ES-I3 (cell line): ENCODE results near the gene DRGX.

Experiments used
- H3K36me3 ChIP-seq: 2 replicates; pipeline ENCODE4 v1.6.1; 2013; ENCODE audit warnings: mild to moderate bottlenecking, low read length, control low read depth, moderate library complexity; ENCODE audit not compliant: insufficient read depth
- H3K4me1 ChIP-seq: 2 replicates; pipeline ENCODE4 v1.6.1; 2013; ENCODE audit warnings: mild to moderate bottlenecking, control low read depth, low read length; ENCODE audit not compliant: insufficient read depth
- H3K9ac ChIP-seq: 2 replicates; pipeline ENCODE4 v1.6.1; 2013; ENCODE audit warnings: low read depth, mild to moderate bottlenecking, low read length, moderate library complexity
- H3K9me3 ChIP-seq: 2 replicates; pipeline ENCODE4 v1.6.1; 2013; ENCODE audit warnings: mild to moderate bottlenecking, low read length, moderate library complexity; ENCODE audit not compliant: control insufficient read depth, insufficient read depth

The DRGX gene

GRCh38 chr10:49395741-49396665 is at the start of gene DRGX:
Gene DRGX, minus strand, starts transcription at chr10:49396089. Its CDS starts 649 bp downstream, at chr10:49395440.
- H3K9ac ChIP-seq: peak within 1 kb of the TSS; percentile 47; the same call in 1 of the 2 replicates
- H3K9me3 ChIP-seq: no peaks in the 10 kb centered on the region
- no peaks in the 10 kb centered on the region for H3K4me1 ChIP-seq
- H3K36me3 ChIP-seq: no peaks in the 10 kb centered on the region

- H3K9ac ChIP-seq: no peak overlapping the region
These were observed 48.5 kb upstream of the DRGX start for GRCh38 chr10:49444349-49444748.

DNA sequence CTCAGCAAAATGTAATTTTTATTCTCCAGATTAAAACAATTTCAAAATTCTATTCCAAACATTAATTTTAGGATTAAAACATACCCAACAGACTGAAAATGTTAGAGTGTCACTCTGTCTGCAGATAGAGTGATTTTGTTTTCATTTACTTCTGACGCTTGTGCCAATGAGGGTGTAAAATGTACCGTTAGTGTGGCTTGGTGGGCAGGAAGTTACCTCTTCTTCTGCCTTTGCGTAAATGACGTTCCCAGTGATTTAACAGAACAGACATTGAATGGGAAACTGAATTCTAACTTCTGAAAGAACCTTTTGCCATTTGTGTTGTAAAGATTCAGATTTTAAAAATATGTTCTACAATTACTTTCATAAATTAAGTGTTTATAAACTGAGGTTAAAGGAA is 47.0 kb upstream of the DRGX start:
- Histone ChIP-seq H3K4me1 (no peaks in the 10 kb centered on the region), H3K9me3 (no peaks in the 10 kb centered on the region), H3K9ac (no peak overlapping the region), H3K36me3 (no peaks in the 10 kb centered on the region)

More at GRCh38 chr10:49444349-49444748, 48.5 kb upstream of the DRGX start:
- Histone ChIP-seq H3K9me3 (no peaks in the 10 kb centered on the region), H3K4me1 (no peaks in the 10 kb centered on the region), H3K36me3 (no peaks in the 10 kb centered on the region)

DNA sequence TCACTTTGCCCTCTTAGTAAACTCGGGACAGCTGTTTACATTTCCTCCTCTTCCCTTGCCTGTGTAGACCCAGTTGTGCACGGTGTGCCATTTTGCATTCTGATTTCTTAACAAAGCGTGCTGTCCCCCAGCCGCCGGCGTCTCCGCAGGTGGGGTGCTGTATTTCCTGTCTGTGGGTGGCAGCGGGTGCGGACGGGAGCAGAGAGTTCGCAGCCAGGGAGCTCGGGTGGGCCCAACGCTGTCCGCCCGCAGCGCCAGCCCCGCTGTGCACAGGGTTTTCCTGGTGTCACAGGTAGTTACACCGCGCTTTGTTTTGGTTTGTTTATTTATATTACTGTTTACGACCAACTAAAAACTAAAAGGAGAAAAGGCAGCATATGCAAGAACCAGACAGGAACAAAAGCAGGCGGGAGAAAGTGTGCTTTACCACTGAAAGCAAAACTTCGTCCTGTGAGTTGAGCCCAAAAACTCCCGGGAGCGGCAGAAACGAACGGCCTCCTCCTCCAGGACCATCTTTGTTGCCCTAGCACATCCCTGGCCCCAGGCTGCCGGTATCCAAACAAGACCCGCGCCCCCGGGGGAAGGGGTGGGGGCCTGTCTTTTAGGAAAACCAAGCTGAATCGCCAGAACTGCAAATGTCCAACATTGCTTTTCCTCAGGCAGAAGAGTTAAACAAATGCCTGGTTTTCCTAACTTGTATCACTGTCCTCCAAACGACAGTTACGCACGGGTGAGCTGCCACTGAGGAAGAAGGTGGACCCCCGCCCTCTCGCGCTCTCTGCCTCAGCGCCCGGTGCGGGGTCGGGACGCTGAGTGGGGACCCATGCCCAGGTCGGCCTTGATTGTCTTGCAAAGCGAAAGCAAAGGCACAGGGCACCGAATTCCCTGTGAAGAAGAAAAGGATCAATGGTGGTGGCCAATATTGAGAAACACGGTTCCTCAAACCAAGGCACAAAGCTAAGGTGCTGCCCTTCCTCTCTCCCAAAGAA is 45.9 kb upstream of the DRGX start:
- Histone ChIP-seq H3K9ac (no peak overlapping the region), H3K9me3 (no peaks in the 10 kb centered on the region), H3K4me1 (no peaks in the 10 kb centered on the region), H3K36me3 (no peaks in the 10 kb centered on the region)

GRCh38 chr10:49435225-49435624 is 39.3 kb upstream of the DRGX start:
- no peaks in the 10 kb centered on the region for H3K36me3 ChIP-seq
- H3K9ac ChIP-seq: no peak overlapping the region

DNA sequence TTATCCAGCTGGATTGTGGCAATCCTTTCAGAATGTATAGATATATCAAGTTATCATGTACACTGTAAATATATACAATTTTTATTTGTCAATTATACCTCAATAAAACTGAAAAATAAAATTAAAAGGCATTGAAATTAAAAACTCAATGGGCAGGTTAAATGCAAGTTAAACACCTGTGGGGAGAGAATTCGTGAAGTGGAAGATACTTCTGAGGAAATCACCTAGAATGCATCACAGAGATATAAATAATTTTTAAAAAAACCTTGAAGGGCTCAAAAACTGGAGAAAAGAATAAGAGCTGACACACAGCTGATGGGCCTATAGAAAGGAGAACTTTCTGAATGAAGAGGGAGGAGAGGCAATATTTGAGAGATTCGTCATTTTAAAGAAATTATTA is 37.2 kb upstream of the DRGX start:
- Histone ChIP-seq H3K9ac (no peak overlapping the region), H3K9me3 (no peaks in the 10 kb centered on the region), H3K4me1 (no peaks in the 10 kb centered on the region), H3K36me3 (no peaks in the 10 kb centered on the region)

More at GRCh38 chr10:49435225-49435624, 39.3 kb upstream of the DRGX start:
- H3K9me3 ChIP-seq: no peaks in the 10 kb centered on the region
- H3K4me1 ChIP-seq: no peaks in the 10 kb centered on the region

DNA sequence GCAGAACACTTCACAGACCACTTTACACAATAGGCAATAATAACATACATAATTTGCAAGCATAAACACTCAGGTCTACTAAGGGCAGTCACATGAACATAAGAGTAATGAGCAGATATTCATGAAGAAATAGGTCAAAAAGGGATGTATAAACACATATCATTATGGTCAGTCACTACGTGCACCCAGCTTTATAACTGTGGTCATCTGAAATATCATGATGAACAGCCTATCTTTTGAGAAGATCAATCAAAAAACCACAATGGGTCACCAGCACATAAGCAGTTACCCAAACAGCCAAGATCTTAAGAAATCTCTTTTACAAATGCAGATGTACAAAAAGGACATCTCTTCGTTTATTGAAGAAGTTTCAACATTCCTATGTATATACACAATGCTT is 35.5 kb upstream of the DRGX start:
- Histone ChIP-seq H3K9ac (no peak overlapping the region), H3K36me3 (no peaks in the 10 kb centered on the region), H3K9me3 (no peaks in the 10 kb centered on the region), H3K4me1 (no peaks in the 10 kb centered on the region)

GRCh38 chr10:49429458-49429857 is 33.6 kb upstream of the DRGX start:
- Histone ChIP-seq H3K4me1 (no peaks in the 10 kb centered on the region), H3K36me3 (no peaks in the 10 kb centered on the region), H3K9ac (no peak overlapping the region), H3K9me3 (no peaks in the 10 kb centered on the region)

GRCh38 chr10:49426490-49427360 is 30.8 kb upstream of the DRGX start:
- no peaks in the 10 kb centered on the region for H3K9me3 ChIP-seq

DNA sequence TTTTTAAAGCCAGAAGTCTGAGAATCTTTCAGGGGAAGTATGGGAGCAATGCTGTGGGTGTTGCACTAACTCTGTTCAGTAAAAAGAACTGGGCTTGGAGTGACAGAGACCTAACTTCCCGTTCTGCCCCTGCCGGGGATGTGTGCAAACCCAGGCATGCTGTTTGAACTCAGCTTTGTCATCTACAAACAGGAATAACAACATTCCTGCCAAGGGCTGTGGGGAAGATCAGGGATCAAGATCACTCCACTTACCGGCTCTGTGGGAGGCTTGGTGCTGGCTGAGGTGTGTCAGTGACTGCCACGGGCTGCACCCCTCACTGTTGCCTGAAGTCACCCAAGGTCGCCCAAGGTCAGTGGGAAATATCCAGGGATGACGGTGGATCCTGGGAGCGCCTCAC is 23.1 kb upstream of the DRGX start:
- Histone ChIP-seq H3K9me3 (no peaks in the 10 kb centered on the region), H3K36me3 (no peaks in the 10 kb centered on the region), H3K4me1 (no peaks in the 10 kb centered on the region), H3K9ac (no peak overlapping the region)

More at GRCh38 chr10:49426490-49427360, 30.8 kb upstream of the DRGX start:
- Histone ChIP-seq H3K9ac (no peak overlapping the region), H3K36me3 (no peaks in the 10 kb centered on the region), H3K4me1 (no peaks in the 10 kb centered on the region)

GRCh38 chr10:49418328-49418727 is 22.4 kb upstream of the DRGX start:
- Histone ChIP-seq H3K9me3 (no peaks in the 10 kb centered on the region), H3K9ac (no peak overlapping the region), H3K4me1 (no peaks in the 10 kb centered on the region), H3K36me3 (no peaks in the 10 kb centered on the region)

- Histone ChIP-seq H3K9me3 (no peaks in the 10 kb centered on the region), H3K36me3 (no peaks in the 10 kb centered on the region), H3K9ac (no peak overlapping the region), H3K4me1 (no peaks in the 10 kb centered on the region)
These were observed 22.1 kb upstream of the DRGX start for GRCh38 chr10:49418053-49418326.

DNA sequence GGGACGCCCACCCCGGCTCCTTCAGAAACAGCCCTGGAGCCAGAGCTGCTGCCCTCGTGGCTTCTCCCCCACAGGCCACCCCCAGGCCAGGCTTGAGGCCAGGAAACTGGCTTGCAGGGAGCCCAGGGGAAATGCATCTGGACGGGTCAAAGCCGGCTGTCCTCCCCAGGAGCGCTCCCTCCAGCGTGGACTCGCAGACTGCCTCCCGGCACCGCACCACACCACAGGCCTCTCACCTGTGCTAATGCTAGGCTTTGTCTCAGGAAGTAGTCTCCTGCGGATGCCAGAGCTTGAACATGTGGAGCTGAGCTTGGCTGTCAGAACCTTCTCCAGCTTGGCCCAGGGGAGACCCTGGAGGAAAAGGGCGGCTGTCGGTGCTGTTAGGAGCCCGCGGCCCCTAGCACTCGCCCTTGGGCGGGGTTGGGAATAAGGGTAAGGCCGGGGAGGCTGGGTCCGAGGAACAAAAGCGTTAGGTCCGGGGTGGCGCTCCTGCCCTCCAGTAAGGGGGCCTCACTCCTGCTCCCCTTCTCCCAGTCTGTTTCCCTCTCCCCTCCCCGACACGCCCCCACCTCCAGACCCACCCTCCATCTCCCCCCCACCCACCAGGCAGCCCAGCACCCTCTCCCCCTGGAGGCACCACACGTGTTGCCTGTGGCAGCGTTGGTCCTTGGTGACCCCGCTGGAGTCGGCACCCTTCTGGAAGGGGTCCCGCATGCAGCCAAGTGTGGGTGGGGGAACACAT is 21.6 kb upstream of the DRGX start:
- Histone ChIP-seq H3K9me3 (no peaks in the 10 kb centered on the region), H3K4me1 (no peaks in the 10 kb centered on the region), H3K36me3 (no peaks in the 10 kb centered on the region), H3K9ac (no peak overlapping the region)
